HG03378 (cell line): Measurements from ENCODE around the gene TC2N.
"Not testable (repeated sequence)": the region's sequence is repeated elsewhere in the genome, so short reads cannot be mapped to it uniquely, and the experiment has no call there.

ENCODE experiments used
- ATAC-seq: cut with Tn5 transposase; IDR thresholded peaks from one replicate; pipeline ENCODE4 v1.9.1; 2021; ENCODE audit warnings: mild to moderate bottlenecking, moderate library complexity; ENCODE audit not compliant: unreplicated experiment

The TC2N gene

GRCh38 chr14:91870001-91870400, 2.7 kb upstream of the TC2N start:
- no peak for ATAC-seq

- no peak for ATAC-seq
Observed at GRCh38 chr14:91869556-91869955, 2.2 kb upstream of the TC2N start.

- no peak for ATAC-seq
Observed at GRCh38 chr14:91866511-91867295, 633 bp downstream of the TC2N start.

- ATAC-seq: no peak
Observed at GRCh38 chr14:91866061-91866460, 1.3 kb downstream of the TC2N start.

- no peak for ATAC-seq
Observed at GRCh38 chr14:91862417-91862816, 4.9 kb downstream of the TC2N start.

GRCh38 chr14:91861091-91861490, 6.2 kb downstream of the TC2N start:
- no peak for ATAC-seq

- no peak for ATAC-seq
Observed at GRCh38 chr14:91860238-91860637, 7.1 kb downstream of the TC2N start.

GRCh38 chr14:91858536-91859275, 8.6 kb downstream of the TC2N start:
- ATAC-seq: peak; percentile 54

GRCh38 chr14:91857614-91858013, 9.7 kb downstream of the TC2N start:
- ATAC-seq: no peak

GRCh38 chr14:91854327-91854934, 12.9 kb downstream of the TC2N start:
- ATAC-seq: no peak

GRCh38 chr14:91851563-91851962, 15.8 kb downstream of the TC2N start:
- no peak for ATAC-seq

GRCh38 chr14:91848504-91849001, 18.8 kb downstream of the TC2N start:
- no peak for ATAC-seq

GRCh38 chr14:91847693-91848092, 19.6 kb downstream of the TC2N start:
- no peak for ATAC-seq

GRCh38 chr14:91845652-91846051, 21.7 kb downstream of the TC2N start:
- no peak for ATAC-seq

- not testable (repeated sequence) for ATAC-seq
Observed at GRCh38 chr14:91845056-91845455, 22.3 kb downstream of the TC2N start.

- no peak for ATAC-seq
Observed at GRCh38 chr14:91844029-91844428, 23.3 kb downstream of the TC2N start.

GRCh38 chr14:91843437-91843836, 23.9 kb downstream of the TC2N start:
- ATAC-seq: no peak

- no peak for ATAC-seq
Observed at GRCh38 chr14:91841065-91841464, 26.3 kb downstream of the TC2N start.

GRCh38 chr14:91839749-91840148, 27.6 kb downstream of the TC2N start:
- no peak for ATAC-seq

GRCh38 chr14:91837076-91837475, 30.3 kb downstream of the TC2N start:
- ATAC-seq: no peak

GRCh38 chr14:91835920-91836843, 31.2 kb downstream of the TC2N start:
- no peak for ATAC-seq
